Measurements from ENCODE around the gene DLGAP1.

Gene DLGAP1

GRCh38 chr18:3713708-3714107, 741.4 kb downstream of the DLGAP1 start:
- H3K4me3 ChIP-seq (ENCODE audit: low read depth, low read length) = no peak overlapping the region
- peaks cover 8% of the 10 kb centered on the region for H3K4me1 ChIP-seq (ENCODE audit: control insufficient read depth, insufficient read depth, low read length)
- H3K9me3 ChIP-seq (ENCODE audit: control insufficient read depth, insufficient read depth, low read depth, low read length) = no peaks in the 10 kb centered on the region
- CTCF ChIA-PET = interaction anchor here (0.6 to 3.3 kb wide), 3 partner anchors 23 to 458 kb away, joined by 3 to 17 read pairs (median 3); no protein-coding TSS in a partner anchor
- H3K27ac ChIP-seq (ENCODE audit: extremely low read depth, low read depth, low read length) = no peak overlapping the region
- H3K36me3 ChIP-seq (ENCODE audit: control insufficient read depth in 2 of 2, insufficient read depth in 1 of 2, low read length in 2 of 2) = no peaks in the 10 kb centered on the region
- TF ChIP-seq ZNF248 (tag by site-specific recombination; IDR thresholded peaks at IDR 0.05) (no peak), ZIC2 (tag by site-specific recombination; IDR thresholded peaks at IDR 0.05) (no peak), ZNF701 (tag by site-specific recombination; IDR thresholded peaks at IDR 0.05) (no peak), FEZF1 (tag by site-specific recombination; IDR thresholded peaks at IDR 0.05) (no peak), GLIS2 (tag by site-specific recombination; IDR thresholded peaks at IDR 0.05) (no peak), ZBTB11 (tag by site-specific recombination; conservative IDR thresholded peaks at IDR 0.05; ENCODE audit: low read depth) (no peak), SP2 (tag by site-specific recombination; IDR thresholded peaks at IDR 0.05) (no peak), ZNF510 (tag by site-specific recombination; IDR thresholded peaks at IDR 0.05; ENCODE audit: insufficient replicate concordance) (no peak), ZNF404 (tag by site-specific recombination; IDR thresholded peaks at IDR 0.05) (no peak), SP7 (tag by site-specific recombination; IDR thresholded peaks at IDR 0.05) (no peak), KLF17 (tag by site-specific recombination; IDR thresholded peaks at IDR 0.05) (no peak), ZNF394 (tag by site-specific recombination; IDR thresholded peaks at IDR 0.05; ENCODE audit: borderline replicate concordance) (no peak), ZNF677 (tag by site-specific recombination; IDR thresholded peaks at IDR 0.05) (no peak), ZNF426 (tag by site-specific recombination; IDR thresholded peaks at IDR 0.05) (no peak), ZNF473 (tag by site-specific recombination; IDR thresholded peaks at IDR 0.05) (no peak), BCL11A (tag by site-specific recombination; IDR thresholded peaks at IDR 0.05; ENCODE audit: low read depth) (no peak), HIC1 (tag by site-specific recombination; IDR thresholded peaks at IDR 0.05) (no peak), TSHZ1 (tag by site-specific recombination; IDR thresholded peaks at IDR 0.05; ENCODE audit: borderline replicate concordance) (no peak), ZBTB8A (tag by site-specific recombination; IDR thresholded peaks at IDR 0.05) (no peak)
- POLR2A ChIA-PET = no interaction called here
